Activated B cell treated with CpG ODN at 0.5 μM for 24 hours (primary cell): ENCODE data around the gene PCBD1. TPM values are rescaled to one million over a fixed set of nuclear protein-coding genes. Genes with fewer than 3 reads are reported as not detected.

Experiments used
- ATAC-seq: fragments of 200-7000 bp; cut with Tn5 transposase; one replicate; pipeline ENCODE4 v1.10.0; 2021; ENCODE audit warnings: low read depth, mild to moderate bottlenecking, moderate library complexity
- CTCF ChIA-PET: fragments of 350-600 bp; sonication (Branson Sonifier 250); formaldehyde crosslinking; loops from one replicate; lab custom pipeline; 2021; ENCODE audit warnings: antibody characterized with exemption; lab: Charles Lee
- POLR2A ChIA-PET: fragments of 350-600 bp; sonication (Branson Sonifier 250); formaldehyde crosslinking; loops from one replicate; lab custom pipeline; 2021; ENCODE audit warnings: antibody characterized with exemption; lab: Charles Lee
- DNase-seq: peaks from one replicate; pipeline ENCODE4 v3.0.0; 2022
- H3K27ac Mint-ChIP-seq: one replicate; pipeline ENCODE4 v1.8.0; 2020; ENCODE audit warnings: mixed read lengths
- H3K27me3 Mint-ChIP-seq: one replicate; pipeline ENCODE4 v1.8.0; 2021; ENCODE audit warnings: mixed read lengths
- H3K36me3 Mint-ChIP-seq: one replicate; pipeline ENCODE4 v1.8.0; 2021; ENCODE audit warnings: low read depth, mixed read lengths
- H3K4me1 Mint-ChIP-seq: one replicate; pipeline ENCODE4 v1.8.0; 2021; ENCODE audit warnings: mixed read lengths
- H3K4me3 Mint-ChIP-seq: one replicate; pipeline ENCODE4 v1.8.0; 2020; ENCODE audit warnings: mild to moderate bottlenecking, mixed read lengths
- H3K9me3 Mint-ChIP-seq: one replicate; pipeline ENCODE4 v1.8.0; 2020; ENCODE audit warnings: mixed read lengths
- CTCF ChIP-seq: fragments of 200-600 bp; IDR thresholded peaks from one replicate; pipeline ENCODE4 v1.8.0; 2022; ENCODE audit warnings: antibody characterized with exemption, mild to moderate bottlenecking
- intact Hi-C: fragments of 100-400 bp; cut with micrococcal nuclease; formaldehyde crosslinking; loops from one replicate; pipeline ENCODE4 v1.15.1; 2024
- total RNA-seq: library from RNA; stranded (reverse); gene quantifications from 2 replicates; pipeline ENCODE4 v1.2.3, GENCODE V29; 2022

The PCBD1 gene
- total RNA-seq, 1 donor from 2014 or later = 37.3 TPM

- TF ChIP-seq CTCF = no peak
- peaks cover 9% of the 10 kb centered on the region for H3K27me3 Mint-ChIP-seq
- H3K4me1 Mint-ChIP-seq = no peaks in the 10 kb centered on the region
- no peak for DNase-seq
- no peaks in the 10 kb centered on the region for H3K36me3 Mint-ChIP-seq
- H3K9me3 Mint-ChIP-seq = no peaks in the 10 kb centered on the region
- no peak overlapping the region for H3K27ac Mint-ChIP-seq
- ChIA-PET POLR2A (no interaction called here), CTCF (no interaction called here)
- no peak overlapping the region for H3K4me3 Mint-ChIP-seq
- no peak for ATAC-seq
- intact Hi-C loops = no loop called here
Observed at GRCh38 chr10:70916241-70916640, 27.9 kb upstream of the PCBD1 start.

GRCh38 chr10:70915806-70916205 lies 27.4 kb upstream of the PCBD1 start:
- Mint-ChIP-seq H3K27ac (no peak overlapping the region), H3K4me3 (no peak overlapping the region), H3K9me3 (no peaks in the 10 kb centered on the region), H3K4me1 (no peaks in the 10 kb centered on the region), H3K27me3 (peaks cover 6% of the 10 kb centered on the region), H3K36me3 (no peaks in the 10 kb centered on the region)
- no peak for DNase-seq
- CTCF ChIA-PET = no interaction called here
- intact Hi-C loops = no loop called here
- no peak for TF ChIP-seq CTCF
- no peak for ATAC-seq
- POLR2A ChIA-PET = no interaction called here

- CTCF ChIA-PET = no interaction called here
- peaks cover 6% of the 10 kb centered on the region for H3K27me3 Mint-ChIP-seq
- DNase-seq = no peak
- POLR2A ChIA-PET = no interaction called here
- intact Hi-C loops = no loop called here
- H3K9me3 Mint-ChIP-seq = no peaks in the 10 kb centered on the region
- H3K27ac Mint-ChIP-seq = no peak overlapping the region
- ATAC-seq = no peak
- TF ChIP-seq CTCF = no peak
- no peaks in the 10 kb centered on the region for H3K4me1 Mint-ChIP-seq
- H3K36me3 Mint-ChIP-seq = no peaks in the 10 kb centered on the region
- no peak overlapping the region for H3K4me3 Mint-ChIP-seq
Observed at GRCh38 chr10:70915206-70915605, 26.8 kb upstream of the PCBD1 start.

GRCh38 chr10:70914316-70914864 lies 26.0 kb upstream of the PCBD1 start:
- intact Hi-C loops = no loop called here
- H3K9me3 Mint-ChIP-seq = no peaks in the 10 kb centered on the region
- no peaks in the 10 kb centered on the region for H3K36me3 Mint-ChIP-seq
- H3K27me3 Mint-ChIP-seq = peaks cover 4% of the 10 kb centered on the region
- no peak overlapping the region for H3K4me3 Mint-ChIP-seq
- DNase-seq (no peak), ATAC-seq (no peak)
- ChIA-PET CTCF (no interaction called here), POLR2A (no interaction called here)
- TF ChIP-seq CTCF = no peak
- H3K4me1 Mint-ChIP-seq = no peaks in the 10 kb centered on the region
- H3K27ac Mint-ChIP-seq = no peak overlapping the region

DNA sequence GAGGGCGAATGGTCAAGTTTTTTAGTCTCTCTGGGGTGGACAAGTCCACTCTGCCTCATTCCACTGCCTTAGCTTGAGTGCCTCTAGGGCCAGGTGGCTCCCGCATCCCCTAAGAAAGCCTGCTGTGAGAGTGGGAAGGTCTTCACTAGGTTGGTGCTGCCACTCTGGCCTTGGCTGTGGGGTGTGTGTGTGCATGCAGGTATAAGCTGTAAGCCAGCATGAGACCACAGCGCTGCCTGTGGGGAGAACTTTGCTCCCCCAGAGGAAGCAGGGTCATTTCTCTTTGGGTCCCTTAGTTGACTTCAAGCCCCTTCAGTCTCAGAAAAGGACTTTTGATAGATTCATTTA lies 25.5 kb upstream of the PCBD1 start:
- Mint-ChIP-seq H3K27me3 (peaks cover 3% of the 10 kb centered on the region), H3K4me3 (no peak overlapping the region), H3K4me1 (no peaks in the 10 kb centered on the region), H3K36me3 (no peaks in the 10 kb centered on the region), H3K27ac (no peak overlapping the region), H3K9me3 (no peaks in the 10 kb centered on the region)
- DNase-seq (no peak), ATAC-seq (no peak)
- TF ChIP-seq CTCF = no peak
- intact Hi-C loops = no loop called here
- CTCF ChIA-PET = no interaction called here
- POLR2A ChIA-PET = no interaction called here
